GM23338 (cell line): Measurements from ENCODE around the gene TNS3. TPM values are rescaled to one million over a fixed set of nuclear protein-coding genes. Genes with fewer than 3 reads are reported as not detected.

Experiments used
- ATAC-seq: fragments of 200-7000 bp; cut with Tn5 transposase; 3 replicates; pipeline ENCODE4 v1.9.1; 2020
- DNase-seq: peaks from one replicate; pipeline ENCODE4 v3.0.0-alpha.2; 2015; ENCODE audit warnings: low spot score
- H2AFZ ChIP-seq: fragments of 200-600 bp; sonication (generic); 2 replicates; pipeline ENCODE4 v1.8.0; 2016; ENCODE audit warnings: antibody characterized with exemption, mild to moderate bottlenecking, moderate library complexity
- H3F3A ChIP-seq: fragments of 200-600 bp; sonication (generic); replicated peaks from 2 replicates; pipeline ENCODE4 v1.8.0; 2017; ENCODE audit warnings: antibody characterized with exemption, mixed run types, low read depth
- H3K27ac ChIP-seq: fragments of 200-600 bp; sonication (generic); 2 replicates; pipeline ENCODE4 v1.6.1; 2016; ENCODE audit warnings: low read depth
- H3K27me3 ChIP-seq: fragments of 200-600 bp; sonication (generic); 2 replicates; pipeline ENCODE4 v1.8.0; 2016; ENCODE audit warnings: mild to moderate bottlenecking, mixed run types, moderate library complexity; ENCODE audit not compliant: insufficient read depth
- H3K36me3 ChIP-seq: fragments of 200-600 bp; sonication (generic); 2 replicates; pipeline ENCODE4 v1.8.0; 2016; ENCODE audit warnings: mild to moderate bottlenecking; ENCODE audit not compliant: insufficient read depth
- H3K4me1 ChIP-seq: fragments of 200-600 bp; sonication (generic); 2 replicates; pipeline ENCODE4 v1.8.0; 2016; ENCODE audit warnings: mild to moderate bottlenecking, moderate library complexity; ENCODE audit not compliant: insufficient read depth
- H3K4me2 ChIP-seq: fragments of 200-600 bp; sonication (generic); 2 replicates; pipeline ENCODE4 v1.7.1; 2017; ENCODE audit warnings: mixed run types
- H3K4me3 ChIP-seq: fragments of 200-600 bp; sonication (generic); 2 replicates; pipeline ENCODE4 v1.6.1; 2016; ENCODE audit warnings: mixed run types
- H3K79me2 ChIP-seq: fragments of 200-600 bp; sonication (generic); replicated peaks from 2 replicates; pipeline ENCODE4 v1.8.0; 2017; ENCODE audit warnings: mild to moderate bottlenecking; ENCODE audit not compliant: insufficient read depth
- H3K9me2 ChIP-seq: fragments of 200-600 bp; sonication (generic); 2 replicates; pipeline ENCODE4 v1.8.0; 2017; ENCODE audit not compliant: insufficient read depth
- H4K20me1 ChIP-seq: fragments of 200-600 bp; sonication (generic); replicated peaks from 2 replicates; pipeline ENCODE4 v1.8.0; 2017; ENCODE audit warnings: mild to moderate bottlenecking; ENCODE audit not compliant: insufficient read depth
- H3K27ac Mint-ChIP-seq: 2 replicates; pipeline ENCODE4 v1.8.0; 2020; ENCODE audit warnings: inconsistent platforms, mild to moderate bottlenecking, moderate library complexity, mixed read lengths
- H3K27me3 Mint-ChIP-seq: 3 replicates; pipeline ENCODE4 v1.8.0; 2022; ENCODE audit warnings: low read depth, mild to moderate bottlenecking, moderate library complexity, mixed read lengths, inconsistent platforms; ENCODE audit not compliant: insufficient read depth, poor library complexity
- H3K36me3 Mint-ChIP-seq: 3 replicates; pipeline ENCODE4 v1.8.0; 2021; ENCODE audit warnings: low read depth, mild to moderate bottlenecking, inconsistent platforms, moderate library complexity, mixed read lengths
- H3K4me1 Mint-ChIP-seq: 3 replicates; pipeline ENCODE4 v1.8.0; 2020; ENCODE audit warnings: mild to moderate bottlenecking, inconsistent platforms, mixed read lengths
- H3K4me3 Mint-ChIP-seq: 3 replicates; pipeline ENCODE4 v1.8.0; 2021; ENCODE audit warnings: moderate library complexity, mild to moderate bottlenecking, inconsistent platforms, mixed read lengths
- H3K9me3 Mint-ChIP-seq: 3 replicates; pipeline ENCODE4 v1.8.0; 2020; ENCODE audit warnings: moderate library complexity, mild to moderate bottlenecking, inconsistent platforms, mixed read lengths
- CREB1 ChIP-seq: fragments of 250-450 bp; sonication (Bioruptor Pico); IDR thresholded peaks from 2 replicates; pipeline ENCODE4 v1.5.0; 2020; ENCODE audit warnings: low read depth, mild to moderate bottlenecking, moderate library complexity
- EZH2 ChIP-seq: fragments of 200-600 bp; sonication (generic); IDR thresholded peaks from one replicate; pipeline ENCODE4 v1.8.0; 2017; ENCODE audit warnings: antibody characterized with exemption, mild to moderate bottlenecking, low read depth; ENCODE audit not compliant: unreplicated experiment
- EZH2phosphoT487 ChIP-seq: fragments of 200-600 bp; sonication (generic); IDR thresholded peaks from one replicate; pipeline ENCODE4 v1.8.1; 2018; ENCODE audit warnings: antibody characterized with exemption; ENCODE audit not compliant: unreplicated experiment
- JUNB ChIP-seq: IDR thresholded peaks from one replicate; pipeline ENCODE4 v1.6.1; 2016; ENCODE audit warnings: antibody characterized with exemption; ENCODE audit not compliant: unreplicated experiment
- NANOG ChIP-seq: IDR thresholded peaks from 2 replicates; pipeline ENCODE4 v1.6.1; 2016; ENCODE audit warnings: antibody characterized with exemption, borderline replicate concordance
- POLR2AphosphoS5 ChIP-seq: IDR thresholded peaks from 2 replicates; pipeline ENCODE4 v1.6.1; 2016; ENCODE audit warnings: antibody characterized with exemption, low read depth
- REST ChIP-seq: IDR thresholded peaks from one replicate; pipeline ENCODE4 v1.6.1; 2018; ENCODE audit warnings: antibody characterized with exemption; ENCODE audit not compliant: unreplicated experiment
- STAT1 ChIP-seq: IDR thresholded peaks from one replicate; pipeline ENCODE4 v1.6.1; 2016; ENCODE audit warnings: antibody characterized with exemption; ENCODE audit not compliant: unreplicated experiment
- ZNF114 ChIP-seq: fragments of 250-450 bp; sonication (Bioruptor Pico); IDR thresholded peaks from 2 replicates; pipeline ENCODE4 v1.5.0; 2020; ENCODE audit warnings: mild to moderate bottlenecking, moderate library complexity
- ZNF331 ChIP-seq: fragments of 250-450 bp; sonication (Bioruptor Pico); IDR thresholded peaks from 2 replicates; pipeline ENCODE4 v1.5.0; 2020; ENCODE audit warnings: low read depth, mild to moderate bottlenecking, moderate library complexity
- polyA plus RNA-seq: library from polyadenylated mRNA; unstranded; fragments of >200 nt; fragmentation: Nextera tagmentation; extraction: Ambion mirVana; gene quantifications from 2 replicates; pipeline ENCODE4 v1.2.1, GENCODE V29; 2016
- total RNA-seq: library from RNA; depleted of rRNA; stranded (reverse); fragments of >200 nt; shearing (Covaris generic); gene quantifications from 2 replicates; pipeline ENCODE4 v1.2.3, GENCODE V29; 2014
- TF ChIP-seq, protein P1 (sequence below): IDR thresholded peaks from 2 replicates; pipeline ENCODE4 v1.6.1; 2016; ENCODE audit warnings: antibody characterized with exemption
- TF ChIP-seq, protein P2 (sequence below): fragments of 250-450 bp; sonication (Bioruptor Pico); IDR thresholded peaks from 2 replicates; pipeline ENCODE4 v1.5.0; 2020; ENCODE audit warnings: mild to moderate bottlenecking, moderate library complexity
- TF ChIP-seq, protein P3 (sequence below), 2 experiments: fragments of 200-600 bp in 1 of 2; sonication (generic) in 1 of 2; conservative IDR thresholded peaks; 2 replicates each; pipeline versions ENCODE4 v1.5.1 to v1.6.1; 2016 to 2017; ENCODE audit warnings: antibody characterized with exemption in 2 of 2, low read depth in 2 of 2, mild to moderate bottlenecking in 2 of 2, moderate library complexity in 1 of 2

Gene TNS3
- total and polyA plus RNA-seq, 2 experiments from 2014 or later = 6.2 to 28.7 TPM

DNA sequence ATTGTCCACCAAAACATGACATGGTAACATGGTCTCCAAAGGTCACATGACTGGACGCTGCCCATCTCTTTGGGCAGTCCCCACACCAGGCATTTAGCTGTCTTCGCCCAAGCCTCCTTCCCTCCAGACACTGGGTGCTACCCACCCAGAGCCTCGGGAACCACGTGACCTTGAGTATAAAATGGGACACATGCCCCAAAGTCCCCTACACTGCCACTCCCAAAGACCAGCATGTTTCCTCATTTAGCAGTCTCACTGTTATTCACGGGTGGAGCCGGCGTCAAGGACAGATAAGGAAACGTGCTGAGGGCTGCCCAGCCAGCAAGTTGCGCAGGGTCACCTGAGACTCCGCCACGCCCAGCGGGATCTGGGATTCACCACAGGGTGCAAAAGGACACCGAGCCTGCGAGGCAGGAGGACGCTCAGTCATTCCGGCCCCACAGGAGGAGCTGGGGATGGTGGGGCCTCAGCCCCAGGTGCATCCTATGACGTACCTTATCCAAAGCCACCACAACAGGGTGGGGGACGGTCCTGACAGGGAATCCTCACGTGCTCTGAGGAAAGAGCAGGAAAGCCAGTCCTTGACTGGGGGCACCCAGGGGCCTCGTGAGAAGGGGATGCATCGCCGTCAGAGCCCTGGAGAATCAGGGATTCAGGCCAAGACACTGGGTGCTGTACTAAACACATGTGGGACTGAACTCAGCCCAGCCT, 226.9 kb downstream of the TNS3 start:
- Histone ChIP-seq H3K27me3 (no peaks in the 10 kb centered on the region), H3K4me1 (no peaks in the 10 kb centered on the region), H3K4me3 (no peak overlapping the region), H3F3A (no peaks in the 10 kb centered on the region), H3K9me2 (no peaks in the 10 kb centered on the region), H3K36me3 (no peaks in the 10 kb centered on the region), H3K27ac (no peak overlapping the region), H2AFZ (no peak overlapping the region), H3K79me2 (no peaks in the 10 kb centered on the region), H3K4me2 (no peak overlapping the region), H4K20me1 (no peaks in the 10 kb centered on the region; the same call in 1 of the 2 replicates)
- no peaks in the 10 kb centered on the region for H3K9me3 Mint-ChIP-seq
- H3K36me3 Mint-ChIP-seq = no peaks in the 10 kb centered on the region
- ATAC-seq (no peak), DNase-seq (no peak)
- H3K27ac Mint-ChIP-seq = no peak overlapping the region
- peaks cover 16% of the 10 kb centered on the region for H3K4me1 Mint-ChIP-seq
- TF ChIP-seq POLR2AphosphoS5 (no peak), EZH2 (no peak), EZH2phosphoT487 (no peak), ZNF331 (CRISPR knock-in tag) (no peak), STAT1 (no peak), REST (no peak), CREB1 (CRISPR knock-in tag) (no peak), JUNB (no peak), ZNF114 (CRISPR knock-in tag) (no peak), NANOG (no peak)
- TF ChIP-seq, protein P1, sequence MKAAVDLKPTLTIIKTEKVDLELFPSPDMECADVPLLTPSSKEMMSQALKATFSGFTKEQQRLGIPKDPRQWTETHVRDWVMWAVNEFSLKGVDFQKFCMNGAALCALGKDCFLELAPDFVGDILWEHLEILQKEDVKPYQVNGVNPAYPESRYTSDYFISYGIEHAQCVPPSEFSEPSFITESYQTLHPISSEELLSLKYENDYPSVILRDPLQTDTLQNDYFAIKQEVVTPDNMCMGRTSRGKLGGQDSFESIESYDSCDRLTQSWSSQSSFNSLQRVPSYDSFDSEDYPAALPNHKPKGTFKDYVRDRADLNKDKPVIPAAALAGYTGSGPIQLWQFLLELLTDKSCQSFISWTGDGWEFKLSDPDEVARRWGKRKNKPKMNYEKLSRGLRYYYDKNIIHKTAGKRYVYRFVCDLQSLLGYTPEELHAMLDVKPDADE = no peak
- TF ChIP-seq, protein P2, sequence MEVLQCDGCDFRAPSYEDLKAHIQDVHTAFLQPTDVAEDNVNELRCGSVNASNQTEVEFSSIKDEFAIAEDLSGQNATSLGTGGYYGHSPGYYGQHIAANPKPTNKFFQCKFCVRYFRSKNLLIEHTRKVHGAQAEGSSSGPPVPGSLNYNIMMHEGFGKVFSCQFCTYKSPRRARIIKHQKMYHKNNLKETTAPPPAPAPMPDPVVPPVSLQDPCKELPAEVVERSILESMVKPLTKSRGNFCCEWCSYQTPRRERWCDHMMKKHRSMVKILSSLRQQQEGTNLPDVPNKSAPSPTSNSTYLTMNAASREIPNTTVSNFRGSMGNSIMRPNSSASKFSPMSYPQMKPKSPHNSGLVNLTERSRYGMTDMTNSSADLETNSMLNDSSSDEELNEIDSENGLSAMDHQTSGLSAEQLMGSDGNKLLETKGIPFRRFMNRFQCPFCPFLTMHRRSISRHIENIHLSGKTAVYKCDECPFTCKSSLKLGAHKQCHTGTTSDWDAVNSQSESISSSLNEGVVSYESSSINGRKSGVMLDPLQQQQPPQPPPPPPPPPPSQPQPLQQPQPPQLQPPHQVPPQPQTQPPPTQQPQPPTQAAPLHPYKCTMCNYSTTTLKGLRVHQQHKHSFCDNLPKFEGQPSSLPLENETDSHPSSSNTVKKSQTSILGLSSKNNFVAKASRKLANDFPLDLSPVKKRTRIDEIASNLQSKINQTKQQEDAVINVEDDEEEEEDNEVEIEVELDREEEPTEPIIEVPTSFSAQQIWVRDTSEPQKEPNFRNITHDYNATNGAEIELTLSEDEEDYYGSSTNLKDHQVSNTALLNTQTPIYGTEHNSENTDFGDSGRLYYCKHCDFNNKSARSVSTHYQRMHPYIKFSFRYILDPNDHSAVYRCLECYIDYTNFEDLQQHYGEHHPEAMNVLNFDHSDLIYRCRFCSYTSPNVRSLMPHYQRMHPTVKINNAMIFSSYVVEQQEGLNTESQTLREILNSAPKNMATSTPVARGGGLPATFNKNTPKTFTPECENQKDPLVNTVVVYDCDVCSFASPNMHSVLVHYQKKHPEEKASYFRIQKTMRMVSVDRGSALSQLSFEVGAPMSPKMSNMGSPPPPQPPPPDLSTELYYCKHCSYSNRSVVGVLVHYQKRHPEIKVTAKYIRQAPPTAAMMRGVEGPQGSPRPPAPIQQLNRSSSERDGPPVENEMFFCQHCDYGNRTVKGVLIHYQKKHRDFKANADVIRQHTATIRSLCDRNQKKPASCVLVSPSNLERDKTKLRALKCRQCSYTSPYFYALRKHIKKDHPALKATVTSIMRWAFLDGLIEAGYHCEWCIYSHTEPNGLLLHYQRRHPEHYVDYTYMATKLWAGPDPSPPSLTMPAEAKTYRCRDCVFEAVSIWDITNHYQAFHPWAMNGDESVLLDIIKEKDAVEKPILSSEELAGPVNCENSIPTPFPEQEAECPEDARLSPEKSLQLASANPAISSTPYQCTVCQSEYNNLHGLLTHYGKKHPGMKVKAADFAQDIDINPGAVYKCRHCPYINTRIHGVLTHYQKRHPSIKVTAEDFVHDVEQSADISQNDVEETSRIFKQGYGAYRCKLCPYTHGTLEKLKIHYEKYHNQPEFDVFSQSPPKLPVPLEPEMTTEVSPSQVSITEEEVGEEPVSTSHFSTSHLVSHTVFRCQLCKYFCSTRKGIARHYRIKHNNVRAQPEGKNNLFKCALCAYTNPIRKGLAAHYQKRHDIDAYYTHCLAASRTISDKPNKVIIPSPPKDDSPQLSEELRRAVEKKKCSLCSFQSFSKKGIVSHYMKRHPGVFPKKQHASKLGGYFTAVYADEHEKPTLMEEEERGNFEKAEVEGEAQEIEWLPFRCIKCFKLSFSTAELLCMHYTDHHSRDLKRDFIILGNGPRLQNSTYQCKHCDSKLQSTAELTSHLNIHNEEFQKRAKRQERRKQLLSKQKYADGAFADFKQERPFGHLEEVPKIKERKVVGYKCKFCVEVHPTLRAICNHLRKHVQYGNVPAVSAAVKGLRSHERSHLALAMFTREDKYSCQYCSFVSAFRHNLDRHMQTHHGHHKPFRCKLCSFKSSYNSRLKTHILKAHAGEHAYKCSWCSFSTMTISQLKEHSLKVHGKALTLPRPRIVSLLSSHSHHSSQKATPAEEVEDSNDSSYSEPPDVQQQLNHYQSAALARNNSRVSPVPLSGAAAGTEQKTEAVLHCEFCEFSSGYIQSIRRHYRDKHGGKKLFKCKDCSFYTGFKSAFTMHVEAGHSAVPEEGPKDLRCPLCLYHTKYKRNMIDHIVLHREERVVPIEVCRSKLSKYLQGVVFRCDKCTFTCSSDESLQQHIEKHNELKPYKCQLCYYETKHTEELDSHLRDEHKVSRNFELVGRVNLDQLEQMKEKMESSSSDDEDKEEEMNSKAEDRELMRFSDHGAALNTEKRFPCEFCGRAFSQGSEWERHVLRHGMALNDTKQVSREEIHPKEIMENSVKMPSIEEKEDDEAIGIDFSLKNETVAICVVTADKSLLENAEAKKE (CRISPR knock-in tag) = no peak
- TF ChIP-seq, protein P3, sequence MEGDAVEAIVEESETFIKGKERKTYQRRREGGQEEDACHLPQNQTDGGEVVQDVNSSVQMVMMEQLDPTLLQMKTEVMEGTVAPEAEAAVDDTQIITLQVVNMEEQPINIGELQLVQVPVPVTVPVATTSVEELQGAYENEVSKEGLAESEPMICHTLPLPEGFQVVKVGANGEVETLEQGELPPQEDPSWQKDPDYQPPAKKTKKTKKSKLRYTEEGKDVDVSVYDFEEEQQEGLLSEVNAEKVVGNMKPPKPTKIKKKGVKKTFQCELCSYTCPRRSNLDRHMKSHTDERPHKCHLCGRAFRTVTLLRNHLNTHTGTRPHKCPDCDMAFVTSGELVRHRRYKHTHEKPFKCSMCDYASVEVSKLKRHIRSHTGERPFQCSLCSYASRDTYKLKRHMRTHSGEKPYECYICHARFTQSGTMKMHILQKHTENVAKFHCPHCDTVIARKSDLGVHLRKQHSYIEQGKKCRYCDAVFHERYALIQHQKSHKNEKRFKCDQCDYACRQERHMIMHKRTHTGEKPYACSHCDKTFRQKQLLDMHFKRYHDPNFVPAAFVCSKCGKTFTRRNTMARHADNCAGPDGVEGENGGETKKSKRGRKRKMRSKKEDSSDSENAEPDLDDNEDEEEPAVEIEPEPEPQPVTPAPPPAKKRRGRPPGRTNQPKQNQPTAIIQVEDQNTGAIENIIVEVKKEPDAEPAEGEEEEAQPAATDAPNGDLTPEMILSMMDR (conservative IDR thresholded peaks at IDR 0.05; ENCODE audit: low read depth in 2 of 2) = no peak
- peaks cover 5% of the 10 kb centered on the region for H3K27me3 Mint-ChIP-seq
- H3K4me3 Mint-ChIP-seq = no peak overlapping the region
